Body of pancreas (tissue), 4 donors: ENCODE data around the gene TMEM217.

Experiments
- POLR2A ChIP-seq, 3 donors: fragments of 450-650 bp; IDR thresholded peaks; one replicate each; pipeline ENCODE4 v1.6.1; 2016; ENCODE audit warnings: antibody characterized with exemption in 3 of 3, mild to moderate bottlenecking in 2 of 3
- TF ChIP-seq, protein P1 (sequence below), 7 experiments: fragments of 450-650 bp in 4 of 7; fragments of 200-600 bp in 3 of 7; sonication (generic) in 3 of 7; IDR thresholded peaks; one replicate each; pipeline ENCODE4 v1.5.1; 2016 to 2019; ENCODE audit warnings: antibody characterized with exemption in 7 of 7

DNA sequence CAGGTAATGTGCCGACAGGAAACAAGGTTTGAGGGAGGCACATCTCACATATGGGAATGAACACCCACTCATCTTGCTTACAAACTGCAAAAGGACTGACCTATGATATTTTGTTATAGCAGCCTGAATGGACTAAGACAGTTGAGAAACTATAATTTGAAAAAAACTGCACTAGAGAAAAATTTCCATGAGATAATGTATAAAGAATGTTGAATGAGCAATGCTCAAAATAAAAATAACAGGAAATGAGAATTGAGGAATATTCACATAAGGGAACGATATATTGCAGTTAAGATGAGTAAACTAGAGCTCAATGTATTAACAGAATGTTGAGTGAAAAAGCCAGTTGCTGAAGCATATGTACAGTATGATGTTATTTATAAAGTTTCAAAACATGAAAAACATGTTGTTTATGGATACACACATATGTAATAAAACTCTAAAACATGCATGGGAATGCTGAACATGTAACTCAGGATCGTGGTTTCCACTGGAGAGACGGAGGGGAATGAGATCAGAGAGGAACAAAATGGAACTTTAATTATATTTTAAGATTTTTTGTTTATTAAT lies 6.6 kb downstream of the TMEM217 start:
- TF ChIP-seq, protein P1, sequence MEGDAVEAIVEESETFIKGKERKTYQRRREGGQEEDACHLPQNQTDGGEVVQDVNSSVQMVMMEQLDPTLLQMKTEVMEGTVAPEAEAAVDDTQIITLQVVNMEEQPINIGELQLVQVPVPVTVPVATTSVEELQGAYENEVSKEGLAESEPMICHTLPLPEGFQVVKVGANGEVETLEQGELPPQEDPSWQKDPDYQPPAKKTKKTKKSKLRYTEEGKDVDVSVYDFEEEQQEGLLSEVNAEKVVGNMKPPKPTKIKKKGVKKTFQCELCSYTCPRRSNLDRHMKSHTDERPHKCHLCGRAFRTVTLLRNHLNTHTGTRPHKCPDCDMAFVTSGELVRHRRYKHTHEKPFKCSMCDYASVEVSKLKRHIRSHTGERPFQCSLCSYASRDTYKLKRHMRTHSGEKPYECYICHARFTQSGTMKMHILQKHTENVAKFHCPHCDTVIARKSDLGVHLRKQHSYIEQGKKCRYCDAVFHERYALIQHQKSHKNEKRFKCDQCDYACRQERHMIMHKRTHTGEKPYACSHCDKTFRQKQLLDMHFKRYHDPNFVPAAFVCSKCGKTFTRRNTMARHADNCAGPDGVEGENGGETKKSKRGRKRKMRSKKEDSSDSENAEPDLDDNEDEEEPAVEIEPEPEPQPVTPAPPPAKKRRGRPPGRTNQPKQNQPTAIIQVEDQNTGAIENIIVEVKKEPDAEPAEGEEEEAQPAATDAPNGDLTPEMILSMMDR (IDR thresholded peaks at IDR 0.05): no peak
- TF ChIP-seq POLR2A (IDR thresholded peaks at IDR 0.05): no peak
